T-helper 17 cell (primary cell): ENCODE data around the gene NR4A3. TPM values are rescaled to one million over a fixed set of nuclear protein-coding genes. Genes with fewer than 3 reads are reported as not detected.

Source experiments
- ATAC-seq: fragments of 150-1000 bp; cut with Tn5 transposase; 2 replicates; pipeline ENCODE4 v1.10.0; 2021; ENCODE audit warnings: mild to moderate bottlenecking, moderate library complexity
- DNase-seq, 3 donors: peaks; one replicate each; pipeline versions ENCODE4 v3.0.0 to v3.0.0-alpha.2; 2020 to 2021
- H3K9me3 ChIP-seq: one replicate; pipeline ENCODE4 v1.7.0; 2013; ENCODE audit warnings: low read length, mild to moderate bottlenecking; ENCODE audit not compliant: control insufficient read depth, poor library complexity, severe bottlenecking
- H3K27ac Mint-ChIP-seq: one replicate; pipeline ENCODE4 v1.8.0; 2022; ENCODE audit warnings: mild to moderate bottlenecking, moderate library complexity, mixed read lengths
- H3K27me3 Mint-ChIP-seq: one replicate; pipeline ENCODE4 v1.8.0; 2022; ENCODE audit warnings: mixed read lengths
- H3K36me3 Mint-ChIP-seq: one replicate; pipeline ENCODE4 v1.8.0; 2022; ENCODE audit warnings: low read depth, mixed read lengths
- H3K4me1 Mint-ChIP-seq: one replicate; pipeline ENCODE4 v1.8.0; 2022; ENCODE audit warnings: mild to moderate bottlenecking, mixed read lengths
- H3K4me3 Mint-ChIP-seq: one replicate; pipeline ENCODE4 v1.8.0; 2022; ENCODE audit warnings: mild to moderate bottlenecking, moderate library complexity, mixed read lengths
- total RNA-seq, 4 donors: library from RNA in 2 of 4; stranded (reverse) in 2 of 4; gene quantifications; one replicate each; pipeline ENCODE4 v1.2.3 and lab custom pipeline; 2022 to 2026

Gene NR4A3
- total RNA-seq, 2 donors from 2014 or later: 48.2 to 51.3 TPM

DNA sequence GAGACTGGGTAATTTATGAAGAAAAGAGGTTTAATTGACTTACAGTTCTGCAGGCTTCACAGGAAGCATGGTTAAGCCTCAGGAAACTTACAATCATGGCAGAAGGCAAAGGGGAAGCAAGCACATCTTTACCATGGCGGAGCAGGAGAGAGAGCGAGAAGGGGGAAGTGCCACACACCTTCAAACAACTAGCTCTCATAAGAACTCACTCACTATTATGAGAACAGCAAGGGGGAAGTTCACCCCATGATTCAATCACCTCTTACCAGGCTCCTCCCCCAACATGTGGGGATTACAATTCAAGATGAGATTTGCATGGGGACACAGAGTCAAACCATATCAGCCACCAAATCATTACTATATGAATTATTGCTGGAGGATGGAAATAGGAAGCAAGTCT, 54.5 kb downstream of the NR4A3 start:
- ATAC-seq (peak; percentile 30), DNase-seq (no peak)
- Mint-ChIP-seq H3K36me3 (peaks cover 3% of the 10 kb centered on the region), H3K27me3 (no peaks in the 10 kb centered on the region), H3K4me3 (no peak overlapping the region), H3K4me1 (no peaks in the 10 kb centered on the region), H3K27ac (no peak overlapping the region)
- H3K9me3 ChIP-seq: no peaks in the 10 kb centered on the region

DNA sequence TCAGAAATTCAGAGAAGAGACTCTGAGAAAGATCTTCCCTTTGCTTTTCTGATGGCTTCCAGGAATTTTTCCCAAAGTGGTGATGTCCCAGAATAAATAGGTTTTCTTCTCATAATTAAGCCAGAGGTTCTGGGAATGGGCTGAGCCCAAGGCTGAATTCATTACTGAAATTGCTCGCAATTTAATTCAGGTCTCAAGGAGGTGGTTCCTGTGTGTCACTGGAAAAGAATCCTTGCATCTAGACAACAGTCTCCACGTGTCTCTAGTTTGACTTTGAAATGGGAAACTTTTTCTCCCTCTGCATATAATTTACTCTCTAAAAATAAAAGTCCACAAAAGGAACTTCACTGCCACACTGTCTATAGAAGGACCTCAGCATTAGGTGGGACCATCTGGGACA, 57.0 kb downstream of the NR4A3 start:
- no peak for DNase-seq
- Mint-ChIP-seq H3K4me1 (no peaks in the 10 kb centered on the region), H3K4me3 (no peak overlapping the region), H3K36me3 (peaks cover 3% of the 10 kb centered on the region), H3K27me3 (no peaks in the 10 kb centered on the region), H3K27ac (no peak overlapping the region)
- ATAC-seq: no peak
- no peaks in the 10 kb centered on the region for H3K9me3 ChIP-seq

DNA sequence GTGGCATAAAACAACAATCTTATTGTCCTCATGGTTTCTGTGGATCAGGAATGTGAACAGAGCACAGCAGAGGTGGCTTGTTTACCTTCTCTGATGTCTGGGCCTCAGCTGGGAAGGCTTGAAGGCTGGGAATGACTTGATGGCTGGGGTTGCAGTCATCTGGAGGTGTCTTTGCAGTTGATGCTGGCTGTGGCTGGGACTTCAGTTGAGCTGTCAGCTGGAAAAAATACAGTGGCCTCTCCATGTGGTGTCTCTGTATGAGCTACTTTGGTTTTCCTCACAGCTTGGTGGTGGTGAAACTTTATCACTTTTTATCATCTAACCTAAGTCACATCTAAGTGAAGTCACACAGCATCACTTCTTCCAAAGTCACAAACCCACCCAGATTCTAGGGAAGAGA, 60.1 kb downstream of the NR4A3 start:
- Mint-ChIP-seq H3K27ac (no peak overlapping the region), H3K4me3 (no peak overlapping the region), H3K4me1 (no peaks in the 10 kb centered on the region), H3K36me3 (no peaks in the 10 kb centered on the region), H3K27me3 (no peaks in the 10 kb centered on the region)
- ATAC-seq (no peak), DNase-seq (no peak)
- no peaks in the 10 kb centered on the region for H3K9me3 ChIP-seq

DNA sequence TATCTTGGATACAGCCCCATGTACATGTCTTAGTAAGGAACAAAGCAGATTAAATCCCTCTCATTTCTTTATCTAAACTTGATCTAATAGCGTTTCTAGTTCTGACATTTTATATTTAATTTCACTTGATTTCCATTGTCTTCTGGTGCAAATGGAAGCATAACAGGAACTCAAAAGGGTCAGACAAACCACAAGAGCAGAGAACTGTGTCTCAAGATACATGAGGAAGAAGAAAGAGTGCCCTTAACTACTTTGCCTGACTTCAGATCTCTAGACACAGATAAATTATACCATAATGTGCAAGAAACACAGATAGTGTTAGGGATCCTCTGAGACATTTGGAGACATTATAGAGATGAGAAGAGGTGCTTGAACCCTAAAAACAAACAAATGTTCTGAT, 64.1 kb downstream of the NR4A3 start:
- H3K9me3 ChIP-seq: no peaks in the 10 kb centered on the region
- no peak overlapping the region for H3K4me3 Mint-ChIP-seq
- H3K4me1 Mint-ChIP-seq: no peaks in the 10 kb centered on the region
- H3K27ac Mint-ChIP-seq: no peak overlapping the region
- H3K36me3 Mint-ChIP-seq: peaks cover 5% of the 10 kb centered on the region
- no peak for ATAC-seq
- H3K27me3 Mint-ChIP-seq: peaks cover 13% of the 10 kb centered on the region
- DNase-seq: no peak

DNA sequence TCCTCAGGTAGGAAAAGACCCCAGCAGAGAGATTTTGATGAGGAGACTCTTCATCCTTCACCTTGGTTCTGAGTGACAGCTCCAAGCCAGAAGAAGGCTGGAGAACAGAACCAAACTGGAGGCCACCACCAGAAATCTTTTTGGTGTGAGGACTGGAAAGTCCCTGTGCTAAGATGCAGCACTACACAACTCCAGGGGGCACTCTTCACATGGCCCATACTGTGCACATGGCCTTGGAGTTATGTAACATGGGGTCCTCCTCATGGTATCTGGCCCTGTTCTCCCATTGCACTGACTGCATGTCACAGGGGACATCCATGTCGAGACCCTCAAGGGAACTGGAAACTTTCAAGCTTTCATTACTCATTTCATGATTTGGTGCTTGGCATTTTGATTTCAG, 67.4 kb downstream of the NR4A3 start:
- H3K27ac Mint-ChIP-seq: no peak overlapping the region
- H3K36me3 Mint-ChIP-seq: peaks cover 12% of the 10 kb centered on the region
- H3K27me3 Mint-ChIP-seq: peaks cover 30% of the 10 kb centered on the region
- no peaks in the 10 kb centered on the region for H3K9me3 ChIP-seq
- H3K4me1 Mint-ChIP-seq: no peaks in the 10 kb centered on the region
- H3K4me3 Mint-ChIP-seq: no peak overlapping the region
- ATAC-seq (no peak), DNase-seq (no peak)

DNA sequence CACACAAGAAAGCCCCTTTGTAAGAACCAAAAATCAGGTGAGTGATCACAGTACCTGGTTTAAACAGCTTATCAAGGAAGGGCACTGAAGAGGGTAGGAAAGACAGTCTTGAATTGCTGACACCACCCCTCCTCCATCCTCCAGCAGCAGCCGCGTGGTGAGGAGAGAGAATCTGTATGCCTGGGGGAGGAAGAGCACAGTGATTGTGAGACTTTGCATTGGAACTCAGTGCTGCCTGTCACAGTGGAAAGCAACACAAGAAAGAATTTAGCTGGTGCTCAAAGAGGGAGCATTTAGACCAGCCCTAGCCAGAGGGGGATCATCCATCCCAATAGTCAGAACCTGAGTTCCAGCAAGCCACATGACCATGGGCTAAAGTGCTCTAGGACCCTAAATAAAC, 73.1 kb downstream of the NR4A3 start:
- ATAC-seq (no peak), DNase-seq (no peak)
- Mint-ChIP-seq H3K4me1 (peaks cover 4% of the 10 kb centered on the region), H3K4me3 (no peak overlapping the region), H3K27me3 (peaks cover 55% of the 10 kb centered on the region), H3K27ac (no peak overlapping the region), H3K36me3 (peaks cover 11% of the 10 kb centered on the region)
- H3K9me3 ChIP-seq: no peaks in the 10 kb centered on the region

DNA sequence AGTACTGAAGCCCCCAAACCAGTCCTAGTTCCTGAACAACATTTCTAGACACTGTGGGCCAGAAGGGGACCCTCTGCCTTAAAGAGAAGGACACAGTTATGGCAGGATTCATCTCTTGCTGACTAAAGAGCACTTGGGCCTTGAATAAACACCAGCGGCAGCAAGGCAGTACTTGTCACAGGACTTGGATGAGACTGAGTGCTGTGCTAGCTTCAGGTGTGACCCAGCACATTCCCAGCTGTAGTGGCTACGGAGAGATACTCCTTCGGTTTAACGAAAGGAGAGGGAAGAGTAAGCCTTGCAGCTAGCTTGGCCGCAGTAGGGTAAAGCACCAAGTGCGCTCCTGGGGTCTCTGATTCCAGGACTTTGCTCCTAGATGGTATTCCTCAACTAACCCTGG, 73.8 kb downstream of the NR4A3 start:
- no peak overlapping the region for H3K4me3 Mint-ChIP-seq
- no peaks in the 10 kb centered on the region for H3K9me3 ChIP-seq
- peaks cover 11% of the 10 kb centered on the region for H3K36me3 Mint-ChIP-seq
- H3K4me1 Mint-ChIP-seq: peaks cover 5% of the 10 kb centered on the region
- H3K27ac Mint-ChIP-seq: no peak overlapping the region
- no peak for DNase-seq
- peaks cover 50% of the 10 kb centered on the region for H3K27me3 Mint-ChIP-seq
- no peak for ATAC-seq

DNA sequence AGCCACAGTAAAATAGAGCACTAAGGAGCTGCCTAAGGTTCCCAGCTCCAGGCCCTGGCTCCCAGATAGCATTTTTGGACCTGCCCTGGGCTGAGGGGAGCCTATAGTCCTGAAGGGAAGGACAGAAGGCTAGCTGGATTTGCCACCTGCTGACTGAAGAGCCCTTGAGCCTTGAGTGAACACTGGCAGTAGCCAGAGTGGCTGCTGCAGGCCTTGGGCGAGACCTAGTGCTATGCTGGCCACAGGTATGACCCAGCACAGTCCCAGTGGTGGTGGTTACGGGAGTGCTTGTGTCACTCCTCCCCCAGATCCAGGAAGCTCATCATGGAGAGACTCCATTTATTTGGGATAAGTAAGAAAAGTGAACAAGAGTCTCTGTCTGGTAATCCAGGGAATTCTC, 74.4 kb downstream of the NR4A3 start:
- Mint-ChIP-seq H3K27me3 (peaks cover 50% of the 10 kb centered on the region), H3K4me3 (no peak overlapping the region), H3K36me3 (peaks cover 11% of the 10 kb centered on the region), H3K4me1 (peaks cover 5% of the 10 kb centered on the region), H3K27ac (no peak overlapping the region)
- ATAC-seq (no peak), DNase-seq (no peak)
- H3K9me3 ChIP-seq: no peaks in the 10 kb centered on the region

DNA sequence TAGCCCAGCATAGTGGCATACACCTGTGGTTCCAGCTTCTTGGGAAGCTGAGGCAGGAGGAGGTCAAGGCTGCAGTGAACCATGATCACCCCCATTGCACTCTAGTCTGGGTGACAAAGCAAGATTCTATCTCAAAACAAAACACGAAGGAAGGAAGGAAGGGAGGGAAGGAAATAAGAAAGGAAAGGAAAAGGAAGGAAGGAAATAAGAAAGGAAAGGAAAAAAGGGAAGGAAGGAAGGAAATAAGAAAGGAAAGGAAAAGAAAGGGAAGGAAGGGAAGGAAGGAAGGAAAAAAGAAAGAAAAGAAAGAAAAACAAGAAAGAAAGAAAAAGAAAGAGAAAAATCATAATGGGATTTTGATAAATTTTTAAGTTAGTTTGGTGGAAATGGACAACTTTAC, 81.7 kb downstream of the NR4A3 start:
- H3K36me3 Mint-ChIP-seq: peaks cover 2% of the 10 kb centered on the region
- DNase-seq: no peak
- H3K4me1 Mint-ChIP-seq: peaks cover 20% of the 10 kb centered on the region
- H3K27ac Mint-ChIP-seq: peak overlapping the region; percentile 77
- ATAC-seq: no peak
- no peaks in the 10 kb centered on the region for H3K9me3 ChIP-seq
- peaks cover 5% of the 10 kb centered on the region for H3K27me3 Mint-ChIP-seq
- no peak overlapping the region for H3K4me3 Mint-ChIP-seq

DNA sequence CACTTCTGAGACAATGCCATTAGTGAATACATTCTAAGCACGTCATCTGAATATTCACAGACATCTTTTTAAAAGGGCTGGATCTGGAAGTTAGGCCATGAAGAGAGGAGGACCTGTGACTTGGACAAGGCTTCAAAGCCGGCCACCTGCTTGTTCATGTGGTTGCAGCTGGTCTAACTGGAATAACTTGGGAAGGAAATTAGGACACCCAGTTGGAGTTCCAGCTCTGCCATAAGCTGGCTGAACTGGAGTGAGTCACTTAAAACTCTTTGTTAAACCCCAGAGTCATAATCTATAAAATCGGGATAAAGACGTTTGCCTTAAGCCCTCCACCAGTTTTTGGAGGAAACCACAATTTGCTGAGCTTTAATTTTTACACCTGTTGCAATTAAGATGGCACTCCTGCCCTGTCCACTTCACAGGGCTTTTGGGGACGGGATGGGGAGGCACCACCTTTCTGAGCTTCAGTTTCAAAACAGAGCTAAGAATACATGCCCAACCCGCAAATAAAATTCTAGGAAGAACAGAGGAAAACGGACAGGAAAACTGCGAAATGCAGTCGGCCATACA, 84.2 kb downstream of the NR4A3 start:
- Mint-ChIP-seq H3K36me3 (peaks cover 5% of the 10 kb centered on the region), H3K27me3 (no peaks in the 10 kb centered on the region), H3K4me1 (peaks cover 24% of the 10 kb centered on the region), H3K4me3 (peak overlapping the region; percentile 95), H3K27ac (peak overlapping the region; percentile 97)
- no peak for ATAC-seq
- H3K9me3 ChIP-seq: no peaks in the 10 kb centered on the region
- DNase-seq: no peak

DNA sequence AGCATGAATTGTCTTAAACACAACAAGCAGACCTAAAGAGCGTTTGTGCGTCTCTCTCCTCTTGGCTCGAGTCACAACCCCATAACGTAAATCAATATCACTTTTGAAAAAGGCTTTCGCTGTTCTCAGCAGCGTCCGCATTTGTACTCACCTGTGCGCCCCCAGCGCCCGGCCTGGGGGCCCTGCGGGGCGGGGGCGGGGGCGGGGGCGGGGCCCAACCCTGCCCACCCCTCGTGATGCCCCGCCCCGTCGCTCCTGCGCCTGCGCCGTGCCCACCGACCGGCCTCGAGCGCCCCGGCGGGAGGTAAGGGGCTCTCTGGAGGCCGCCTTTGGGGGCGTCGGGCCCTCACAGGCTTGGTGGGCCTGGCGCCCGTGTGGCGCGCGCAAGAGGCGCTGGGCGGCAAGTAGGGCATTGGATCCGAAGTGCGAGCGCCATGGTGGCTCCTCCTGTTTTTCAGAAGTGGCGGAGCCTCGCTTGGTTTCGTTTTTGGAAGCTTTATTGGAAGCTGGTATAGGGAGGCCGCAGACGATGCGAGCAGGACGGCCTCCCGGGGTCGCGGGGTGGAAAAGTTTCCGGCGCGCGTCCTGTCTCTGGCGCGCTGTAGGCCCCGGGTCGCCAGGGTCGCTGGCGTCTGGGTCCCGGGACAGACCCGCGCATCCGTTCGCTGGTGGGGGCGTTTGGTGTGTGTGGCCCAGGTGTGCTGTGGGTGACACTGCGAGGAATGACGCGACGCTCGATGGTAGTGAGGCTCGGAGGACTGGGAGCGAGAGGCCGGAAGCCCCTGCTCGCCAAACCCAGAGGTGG, 84.9 kb downstream of the NR4A3 start, which contains the start of gene STX17:
Gene STX17 (plus strand): TSS at position 252 of the 805 bp plus-strand sequence. CDS start 8,586 bp downstream, outside the sequence.
- Mint-ChIP-seq H3K4me1 (peaks cover 28% of the 10 kb centered on the region), H3K27ac (peak within 1 kb of the TSS; percentile 97), H3K4me3 (peak within 1 kb of the TSS; percentile 95), H3K36me3 (peaks cover 5% of the 10 kb centered on the region), H3K27me3 (no peaks in the 10 kb centered on the region)
- DNase-seq: peak; percentile 76 to 81 (median 80)
- H3K9me3 ChIP-seq: no peaks in the 10 kb centered on the region
- ATAC-seq: peak; percentile 87

DNA sequence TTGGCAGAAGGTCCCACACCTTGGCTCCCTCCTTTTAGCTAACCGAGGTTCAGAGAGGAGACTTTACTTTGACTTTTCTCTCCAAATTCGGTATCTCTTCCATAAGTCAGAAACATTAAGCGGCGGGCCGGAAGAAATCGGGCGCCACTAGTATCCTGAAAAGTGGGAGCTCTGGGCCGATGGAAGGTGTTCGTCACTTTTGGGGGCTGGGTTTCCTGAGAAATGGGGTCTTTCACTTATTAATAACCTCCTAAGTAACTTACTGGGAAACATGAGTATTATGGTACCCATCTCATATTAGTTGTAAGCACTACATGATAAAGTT, 85.5 kb downstream of the NR4A3 start:
- no peaks in the 10 kb centered on the region for H3K9me3 ChIP-seq
- no peak for DNase-seq
- no peak for ATAC-seq
- H3K4me3 Mint-ChIP-seq: peak overlapping the region; percentile 95
- peak overlapping the region; percentile 97 for H3K27ac Mint-ChIP-seq
- H3K4me1 Mint-ChIP-seq: peaks cover 29% of the 10 kb centered on the region
- H3K36me3 Mint-ChIP-seq: peaks cover 5% of the 10 kb centered on the region
- H3K27me3 Mint-ChIP-seq: no peaks in the 10 kb centered on the region

DNA sequence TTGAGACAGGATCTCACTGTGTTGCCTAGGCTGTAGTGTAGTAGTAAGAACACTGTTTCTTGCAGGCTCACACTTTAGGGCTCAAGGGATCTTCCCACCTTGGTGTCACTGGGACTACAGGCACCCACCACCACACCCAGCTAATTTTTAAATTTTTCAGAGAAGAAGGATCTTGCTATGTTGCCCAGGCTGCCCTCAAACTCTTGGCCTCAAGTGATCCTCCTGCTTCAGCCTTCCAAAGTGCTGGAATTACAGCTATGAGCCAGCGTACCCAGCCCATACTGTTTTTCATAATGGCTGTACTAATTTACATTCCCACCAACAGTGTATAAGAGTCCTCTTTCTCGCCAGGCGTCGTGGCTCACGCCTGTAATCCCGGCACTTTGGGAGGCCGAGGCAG, 89.9 kb downstream of the NR4A3 start:
- Mint-ChIP-seq H3K36me3 (peaks cover 3% of the 10 kb centered on the region), H3K27me3 (no peaks in the 10 kb centered on the region), H3K4me3 (no peak overlapping the region), H3K4me1 (peaks cover 29% of the 10 kb centered on the region), H3K27ac (no peak overlapping the region)
- no peaks in the 10 kb centered on the region for H3K9me3 ChIP-seq
- ATAC-seq (no peak), DNase-seq (no peak)
